Measurements from ENCODE around the gene MYOZ3.

- no peak for TF ChIP-seq POLR2AphosphoS5 (IDR thresholded peaks at IDR 0.05; ENCODE audit: borderline replicate concordance, low read depth, low read length)
- TF ChIP-seq EZH2 (IDR thresholded peaks at IDR 0.05) = no peak
Observed at GRCh38 chr5:150653145-150653761, 7.8 kb upstream of the MYOZ3 start.

Measured in SK-N-MC (cell line).